RKO (cell line): Measurements from ENCODE around the gene IKBKG.
A peak's percentile ranks its signal among the peaks of the same experiment; 100 is the strongest.
"Not testable (repeated sequence)": the region's sequence is repeated elsewhere in the genome, so short reads cannot be mapped to it uniquely, and the experiment has no call there.

Experiments used
- DNase-seq: peaks from one replicate; pipeline ENCODE4 v3.0.0-alpha.2; 2016; ENCODE audit warnings: low spot score

Gene IKBKG

GRCh38 chrX:154558896-154559295 is 11.5 kb downstream of the IKBKG start:
- DNase-seq: not testable (repeated sequence)

- DNase-seq: not testable (repeated sequence)
Observed at GRCh38 chrX:154560326-154560725, 12.9 kb downstream of the IKBKG start.

- not testable (repeated sequence) for DNase-seq
Observed at GRCh38 chrX:154562295-154562694, 14.9 kb downstream of the IKBKG start.

GRCh38 chrX:154570361-154570760 is 22.9 kb downstream of the IKBKG start:
- DNase-seq: not testable (repeated sequence)

GRCh38 chrX:154573061-154573460 is 25.6 kb downstream of the IKBKG start:
- not testable (repeated sequence) for DNase-seq

- not testable (repeated sequence) for DNase-seq
Observed at GRCh38 chrX:154575076-154575475, 27.7 kb downstream of the IKBKG start.

- not testable (repeated sequence) for DNase-seq
Observed at GRCh38 chrX:154582994-154583393, 35.6 kb downstream of the IKBKG start.

GRCh38 chrX:154584585-154585183 is 37.3 kb downstream of the IKBKG start, which contains the start of gene CTAG1A:
Gene CTAG1A, plus strand, starts transcription at chrX:154585133. Its CDS starts 74 bp downstream, at chrX:154585207.
- not testable (repeated sequence) for DNase-seq

GRCh38 chrX:154590415-154590814 is 43.0 kb downstream of the IKBKG start:
- not testable (repeated sequence) for DNase-seq

GRCh38 chrX:154592505-154592904 is 45.1 kb downstream of the IKBKG start:
- no peak for DNase-seq

- DNase-seq: no peak
Observed at GRCh38 chrX:154593201-154593600, 45.8 kb downstream of the IKBKG start.

GRCh38 chrX:154594491-154594890 is 47.1 kb downstream of the IKBKG start:
- no peak for DNase-seq

GRCh38 chrX:154595559-154596249 is 48.3 kb downstream of the IKBKG start:
- no peak for DNase-seq

- no peak for DNase-seq
Observed at GRCh38 chrX:154596290-154596929, 49.0 kb downstream of the IKBKG start.

- DNase-seq: no peak
Observed at GRCh38 chrX:154597221-154597620, 49.8 kb downstream of the IKBKG start.

- no peak for DNase-seq
Observed at GRCh38 chrX:154598656-154599055, 51.2 kb downstream of the IKBKG start.

- DNase-seq: no peak
Observed at GRCh38 chrX:154599531-154599930, 52.1 kb downstream of the IKBKG start.

- DNase-seq: no peak
Observed at GRCh38 chrX:154600759-154601374, 53.4 kb downstream of the IKBKG start.

- no peak for DNase-seq
Observed at GRCh38 chrX:154602226-154602625, 54.8 kb downstream of the IKBKG start.

- no peak for DNase-seq
Observed at GRCh38 chrX:154602766-154603437, 55.5 kb downstream of the IKBKG start.

- DNase-seq: peak; percentile 73
Observed at GRCh38 chrX:154603438-154604430, 56.3 kb downstream of the IKBKG start.
